HG02610 (cell line): ENCODE results near the gene CALD1.

Experiments used
- ATAC-seq: cut with Tn5 transposase; IDR thresholded peaks from one replicate; pipeline ENCODE4 v1.9.1; 2021; ENCODE audit warnings: mild to moderate bottlenecking, moderate library complexity; ENCODE audit not compliant: unreplicated experiment

Gene CALD1

GRCh38 chr7:134784251-134785049, 5.0 kb downstream of the CALD1 start:
- no peak for ATAC-seq

DNA sequence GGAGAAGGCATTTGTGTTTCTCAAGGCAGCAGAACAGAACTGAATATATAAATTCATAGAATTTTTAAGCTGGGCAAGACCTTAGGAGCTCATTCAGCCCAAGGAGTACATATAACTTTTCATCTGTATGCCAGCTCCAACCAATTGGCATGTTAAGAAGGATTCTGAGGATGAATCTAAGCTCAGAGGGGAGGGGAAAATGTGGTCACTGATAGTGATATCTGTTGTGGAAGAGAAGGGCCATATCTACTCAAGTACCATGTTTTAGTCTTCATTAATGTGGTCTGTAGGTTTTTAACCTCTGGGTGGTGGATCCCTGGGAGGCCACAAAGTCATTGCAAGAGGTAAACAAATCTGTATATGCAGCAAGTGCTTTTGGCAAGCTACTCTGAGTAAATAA, 6.4 kb downstream of the CALD1 start:
- ATAC-seq, result no peak

GRCh38 chr7:134787064-134787463, 7.6 kb downstream of the CALD1 start:
- ATAC-seq, result no peak

GRCh38 chr7:134787720-134788119, 8.3 kb downstream of the CALD1 start:
- ATAC-seq, result no peak

DNA sequence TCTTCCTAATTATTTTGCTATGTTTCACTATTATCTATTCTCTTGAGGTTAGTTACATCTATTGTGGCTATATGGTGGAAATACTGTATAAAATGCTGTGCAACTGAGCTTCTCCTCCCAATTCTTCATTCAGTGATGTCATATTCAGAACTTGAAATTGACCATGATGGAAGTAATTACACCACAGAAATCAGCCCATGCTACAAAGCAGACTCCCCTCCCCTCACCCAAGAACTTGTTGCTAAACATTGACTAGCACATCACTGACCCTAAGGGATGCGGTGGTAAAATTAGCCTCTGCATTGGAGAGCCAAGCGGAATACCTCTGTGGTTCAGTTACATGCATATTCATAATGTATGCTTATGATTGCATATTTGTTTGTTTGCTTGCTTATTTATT, 8.8 kb downstream of the CALD1 start:
- ATAC-seq, result no peak

- no peak for ATAC-seq
These were observed 10.7 kb downstream of the CALD1 start for GRCh38 chr7:134789967-134790685.

- ATAC-seq, result no peak
These were observed 13.5 kb downstream of the CALD1 start for GRCh38 chr7:134792968-134793367.

GRCh38 chr7:134795231-134795630, 15.8 kb downstream of the CALD1 start:
- no peak for ATAC-seq

GRCh38 chr7:134798155-134798554, 18.7 kb downstream of the CALD1 start:
- no peak for ATAC-seq

DNA sequence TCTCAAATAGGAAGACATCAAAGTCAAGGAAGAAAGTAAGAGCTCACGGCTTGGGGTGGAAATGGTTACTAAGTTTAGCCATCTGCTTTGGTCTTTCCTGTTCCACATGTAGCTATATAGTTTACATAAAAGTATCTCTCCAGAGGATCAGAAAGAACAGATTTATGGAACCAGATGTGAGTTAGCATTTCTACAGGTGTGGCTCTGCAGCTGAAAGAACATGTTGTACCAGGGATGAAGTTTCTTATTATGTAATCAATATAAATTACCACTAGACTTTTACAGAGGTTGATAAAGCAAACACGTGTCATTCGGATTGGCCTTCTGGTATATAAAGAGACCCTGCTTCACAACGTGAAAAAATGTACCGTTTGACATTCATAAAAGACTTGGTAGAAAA, 19.9 kb downstream of the CALD1 start:
- no peak for ATAC-seq

DNA sequence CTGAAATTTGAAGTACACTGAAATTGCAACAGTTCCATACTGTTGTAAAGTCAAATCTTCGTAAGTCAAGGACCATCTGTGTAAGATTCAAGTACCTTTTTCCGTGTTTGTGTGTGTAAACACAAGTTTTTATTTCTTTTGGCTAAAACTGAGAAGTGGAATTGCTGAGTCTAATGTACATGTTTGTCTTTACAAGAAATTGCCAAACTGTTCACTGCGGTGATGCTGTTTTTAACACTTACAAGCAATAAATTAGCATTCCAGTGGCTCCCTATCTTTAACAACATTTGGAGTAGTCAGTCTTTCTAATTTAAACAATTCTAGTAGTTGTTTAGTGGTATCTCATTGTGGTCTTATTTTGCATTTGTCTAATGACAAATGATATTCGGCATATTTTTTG, 23.3 kb downstream of the CALD1 start:
- ATAC-seq, result no peak

GRCh38 chr7:134804351-134804750, 24.9 kb downstream of the CALD1 start:
- ATAC-seq, result no peak

GRCh38 chr7:134804854-134805253, 25.4 kb downstream of the CALD1 start:
- ATAC-seq, result no peak

GRCh38 chr7:134806197-134806596, 26.8 kb downstream of the CALD1 start:
- ATAC-seq, result no peak

- ATAC-seq, result no peak
These were observed 30.2 kb downstream of the CALD1 start for GRCh38 chr7:134809616-134810015.

DNA sequence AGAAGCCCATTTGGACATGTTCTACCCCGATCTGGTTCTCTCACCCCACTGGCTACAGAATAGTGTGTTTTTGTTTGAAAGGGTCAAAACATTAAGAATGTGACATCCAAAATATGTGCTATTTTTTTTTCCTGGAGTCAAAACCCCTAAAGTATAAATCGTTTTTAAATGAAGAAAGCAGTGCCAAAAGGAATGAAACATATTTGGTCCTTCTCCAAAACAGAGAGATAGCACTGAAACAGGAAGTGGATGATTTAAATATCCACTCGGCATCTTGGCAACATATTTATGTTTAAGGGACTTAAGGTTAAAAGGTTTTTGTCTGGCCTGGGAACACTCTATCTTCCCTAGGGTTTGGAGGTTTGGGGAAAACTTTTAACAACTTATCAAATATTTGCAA, 32.3 kb downstream of the CALD1 start:
- ATAC-seq, result no peak

DNA sequence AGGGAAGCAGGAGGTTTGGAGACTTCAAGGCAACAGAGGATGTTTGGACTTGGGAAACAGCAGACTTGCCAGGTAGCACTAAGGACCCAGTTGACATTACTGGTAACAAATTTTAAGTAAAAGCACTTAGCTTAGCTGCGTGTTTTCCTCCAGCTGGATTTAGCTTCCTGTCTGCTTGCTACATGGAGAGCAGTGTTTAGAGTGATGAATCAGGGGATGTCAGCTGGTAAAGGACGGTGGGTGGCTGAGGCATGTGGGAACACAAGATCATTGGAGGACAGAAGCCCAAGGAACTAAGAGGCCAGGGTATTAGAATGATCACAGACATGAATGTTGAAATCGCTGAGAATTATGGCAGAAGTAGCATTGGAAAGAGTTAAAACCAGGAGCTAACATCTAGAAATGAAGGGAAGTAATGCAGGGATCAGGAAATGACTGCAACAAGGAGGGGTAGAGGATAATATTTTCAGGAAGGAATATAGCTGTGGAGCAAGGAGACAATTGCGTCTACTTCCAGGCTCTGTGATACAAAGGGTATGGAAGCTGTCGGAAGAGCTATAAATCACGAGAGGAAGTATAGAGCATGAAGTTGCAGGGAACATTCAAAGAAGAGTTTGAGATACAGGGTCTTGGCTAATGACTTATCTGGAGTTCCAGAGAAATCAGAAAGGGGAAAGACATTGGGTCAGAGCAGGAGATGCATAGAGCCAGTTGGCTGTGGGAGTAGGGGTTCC, 34.4 kb downstream of the CALD1 start:
- ATAC-seq, result no peak

DNA sequence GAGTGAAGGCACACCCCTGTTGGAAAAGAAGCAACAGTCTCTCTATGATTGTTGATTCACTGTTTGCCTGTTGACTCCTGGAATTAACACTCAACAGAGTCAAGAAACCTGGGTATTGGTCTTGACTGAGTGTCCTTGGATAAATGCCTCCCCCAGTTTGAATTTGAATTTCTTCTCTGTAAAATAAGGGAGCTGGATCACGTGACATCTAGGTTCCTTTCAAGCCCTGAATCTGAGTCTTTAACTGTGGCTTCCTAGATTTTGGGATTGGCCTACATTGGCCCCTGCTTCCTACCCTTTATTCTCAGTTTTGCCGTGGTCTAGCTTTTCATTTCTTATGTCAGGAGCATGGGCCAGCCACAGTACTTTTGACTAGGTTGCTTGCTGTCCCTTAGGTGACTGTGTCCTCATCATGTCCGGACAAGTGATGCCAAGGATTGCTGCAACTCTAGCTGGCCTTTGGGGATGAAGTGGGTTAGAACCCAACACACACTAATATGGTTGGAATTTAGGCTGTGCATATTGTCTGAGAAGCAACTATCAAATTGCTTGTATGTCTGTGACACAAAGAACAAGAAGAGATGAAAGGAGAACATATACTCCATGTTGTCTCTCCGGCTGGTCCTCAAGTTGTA, 35.4 kb downstream of the CALD1 start:
- no peak for ATAC-seq

- no peak for ATAC-seq
These were observed 39.3 kb downstream of the CALD1 start for GRCh38 chr7:134818613-134819345.

DNA sequence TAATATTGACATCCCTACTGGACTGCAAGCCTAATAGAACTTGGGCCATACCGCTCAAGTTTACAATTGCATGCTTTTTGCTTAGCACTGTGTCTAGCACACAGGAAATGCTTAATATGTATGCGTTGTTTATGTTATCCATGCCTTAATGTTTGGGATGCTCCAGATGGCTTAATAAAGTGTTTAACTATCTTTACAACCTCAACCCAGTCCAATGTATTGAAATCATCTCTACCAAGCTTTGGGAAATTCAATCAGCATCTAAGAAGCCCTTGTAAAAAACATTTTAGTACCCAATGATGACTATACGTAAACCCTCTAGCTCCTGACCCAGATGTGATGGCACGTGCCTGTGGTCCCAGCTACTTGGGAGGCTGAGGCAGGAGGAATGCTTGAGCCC, 40.0 kb downstream of the CALD1 start:
- ATAC-seq, result no peak

DNA sequence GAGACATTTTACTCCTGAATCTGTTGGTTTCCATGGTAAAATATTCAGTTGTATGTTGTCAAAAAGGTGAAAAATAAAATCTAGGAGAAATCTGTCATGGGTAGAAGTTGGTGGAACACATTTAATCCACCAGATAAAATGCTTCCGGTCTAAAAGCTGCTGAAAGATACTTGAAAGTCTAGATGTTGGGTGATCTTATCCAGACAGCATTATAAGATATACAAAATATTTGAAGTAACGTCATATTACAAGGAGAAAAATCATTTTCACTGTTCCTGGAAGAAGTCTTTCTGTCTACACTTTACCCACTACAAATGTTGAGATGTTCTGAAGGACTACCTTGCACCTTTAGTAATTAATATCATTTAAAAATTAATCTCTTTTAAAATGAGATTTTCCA, 40.9 kb downstream of the CALD1 start:
- no peak for ATAC-seq
